GM12878 (cell line): Measurements from ENCODE around the gene BRME1. TPM values are rescaled to one million over a fixed set of nuclear protein-coding genes. Genes with fewer than 3 reads are reported as not detected.

Source experiments
- ATAC-seq: fragments of 200-7000 bp; cut with Tn5 transposase; 3 replicates; pipeline ENCODE4 v1.9.1; 2020; ENCODE audit warnings: mild to moderate bottlenecking, moderate library complexity
- BruUV-seq: library from RNA; stranded (reverse); fragments of 400-500 nt; replicated peaks from 2 replicates; lab custom pipeline; 2021; lab: Mats Ljungman, UMichigan
- CTCF ChIA-PET: fragments of 300-600 bp; sonication (Branson Sonifier 250); formaldehyde crosslinking; extraction: SDS; loops from one replicate; lab custom pipeline; 2021; ENCODE audit warnings: inconsistent platforms; lab: Yijun Ruan, JAX
- POLR2A ChIA-PET: fragments of 350-600 bp; formaldehyde crosslinking; extraction: SDS; loops from one replicate; lab custom pipeline; 2021; ENCODE audit warnings: inconsistent platforms; lab: Charles Lee
- RAD21 ChIA-PET: fragments of 300-600 bp; sonication (Branson Sonifier 250); formaldehyde crosslinking; loops from one replicate; lab custom pipeline; 2023; ENCODE audit warnings: antibody characterized with exemption; ENCODE audit not compliant: unreplicated experiment; lab: Charles Lee
- SMC1A ChIA-PET: fragments of 300-600 bp; sonication (Branson Sonifier 250); formaldehyde crosslinking; loops from one replicate; lab custom pipeline; 2023; ENCODE audit not compliant: unreplicated experiment, uncharacterized antibody; lab: Charles Lee
- DNase-seq: peaks from one replicate; pipeline ENCODE4 v3.0.0-alpha.2; 2011; ENCODE audit warnings: low read depth, low spot score
- FAIRE-seq: peaks from 3 replicates; lab custom pipeline; 2011; peaks lifted over from hg19 to GRCh38; lab: Jason Lieb, UNC
- H2AFZ ChIP-seq: 2 replicates; pipeline ENCODE4 v1.6.0; 2011; ENCODE audit warnings: low read depth, low read length, control low read depth; ENCODE audit not compliant: control insufficient read depth
- H3K27ac ChIP-seq: 2 replicates; pipeline ENCODE4 v1.5.1; 2011; ENCODE audit warnings: control low read depth; ENCODE audit not compliant: control insufficient read depth, insufficient read depth
- H3K27me3 ChIP-seq, 2 experiments: replicated peaks in 1 of 2; 2 replicates each; pipeline versions ENCODE4 v1.6.0 to v1.6.1; 2011; ENCODE audit warnings: low read length in 1 of 2; ENCODE audit not compliant: control insufficient read depth in 2 of 2, insufficient read depth in 2 of 2
- H3K36me3 ChIP-seq, 2 experiments: 2 replicates each; pipeline ENCODE4 v1.5.1; 2011; ENCODE audit warnings: low read length in 1 of 2; ENCODE audit not compliant: control insufficient read depth in 2 of 2, insufficient read depth in 2 of 2
- H3K4me1 ChIP-seq: 2 replicates; pipeline ENCODE4 v1.6.1; 2011; ENCODE audit warnings: mild to moderate bottlenecking, low read length, moderate library complexity, mixed read lengths; ENCODE audit not compliant: control insufficient read depth, insufficient read depth
- H3K4me2 ChIP-seq: 2 replicates; pipeline ENCODE4 v1.6.0; 2011; ENCODE audit warnings: control low read depth; ENCODE audit not compliant: control insufficient read depth, insufficient read depth
- H3K4me3 ChIP-seq: fragments of 200-600 bp; sonication (generic); 2 replicates; pipeline ENCODE4 v1.5.1; 2016
- H3K79me2 ChIP-seq: 2 replicates; pipeline ENCODE4 v1.6.0; 2011; ENCODE audit warnings: low read length; ENCODE audit not compliant: control insufficient read depth, insufficient read depth
- H3K9ac ChIP-seq: 2 replicates; pipeline ENCODE4 v1.8.0; 2011; ENCODE audit warnings: low read length, control low read depth, mixed read lengths; ENCODE audit not compliant: control insufficient read depth, insufficient read depth
- H3K9me3 ChIP-seq: replicated peaks from 3 replicates; pipeline ENCODE4 v1.5.1; 2011; ENCODE audit warnings: mild to moderate bottlenecking, low read length; ENCODE audit not compliant: control insufficient read depth, insufficient read depth
- H4K20me1 ChIP-seq: 2 replicates; pipeline ENCODE4 v1.6.0; 2011; ENCODE audit not compliant: control insufficient read depth, insufficient read depth
- RBBP5 ChIP-seq: fragments of 200-600 bp; sonication (generic); conservative IDR thresholded peaks from 2 replicates; pipeline ENCODE4 v1.6.1; 2016
- ZBED1 ChIP-seq: IDR thresholded peaks from 2 replicates; pipeline ENCODE4 v1.6.1; 2016; ENCODE audit warnings: borderline replicate concordance
- WGBS: methylation state at CpG from one replicate; pipeline ENCODE4 v1.1.6; 2016; ENCODE audit warnings: low lambda C conversion rate; ENCODE audit not compliant: insufficient replicate concordance, insufficient coverage; ENCODE audit errors: missing lambda C conversion rate; 5-methylcytosine and 5-hydroxymethylcytosine counted together
- in situ Hi-C: fragments of 300-500 bp; cut with MboI; formaldehyde crosslinking; loops from 9 replicates; pipeline ENCODE4 v1.14.3; 2018; ENCODE audit warnings: mixed read lengths
- intact Hi-C: fragments of 100-400 bp; cut with micrococcal nuclease; formaldehyde crosslinking; loops from one replicate; pipeline ENCODE4 v1.14.2; 2022; ENCODE audit not compliant: unreplicated experiment
- polyA plus RNA-seq, 11 experiments: library from polyadenylated mRNA; depleted of rRNA in 4 of 11; unstranded in 6 of 11; stranded (reverse) in 5 of 11; fragments of >200 nt; fragmentation: Nextera tagmentation in 4 of 11; fragmentation: Illumina TruSeq in 1 of 11; extraction: Ambion mirVana in 4 of 11; extraction: Trizol in 1 of 11; gene quantifications; 1 replicate in 1 of 11; 2 replicates in 10 of 11; pipeline versions ENCODE4 v1.2.1 to v1.2.3, GENCODE V29; 2011 to 2016; ENCODE audit warnings: inconsistent platforms in 2 of 11, missing spikeins in 2 of 11, low read depth in 1 of 11
- total RNA-seq, 4 experiments: library from RNA; depleted of rRNA in 3 of 4; stranded (reverse); fragments of >200 nt in 3 of 4; fragmentation: Illumina TruSeq in 1 of 4; extraction: Trizol in 1 of 4; gene quantifications; 2 replicates each; pipeline versions ENCODE4 v1.2.1 to v1.2.3, GENCODE V29; 2013 to 2021
- TF ChIP-seq, protein P1 (sequence below): fragments of 450-650 bp; IDR thresholded peaks from 2 replicates; pipeline ENCODE4 v1.6.1; 2017; ENCODE audit warnings: mild to moderate bottlenecking, low read depth, inconsistent platforms; ENCODE audit not compliant: poor library complexity, severe bottlenecking
- TF ChIP-seq, protein P2 (sequence below): IDR thresholded peaks from 2 replicates; pipeline ENCODE4 v1.6.1; 2012; ENCODE audit warnings: low read length, inconsistent platforms

BRME1 gene
- total and polyA plus RNA-seq, 10 of the 15 experiments (the other 5 are each of a cell fraction or from before 2014, with no cell fraction given): 0.07 to 2.2 (median 1.1) TPM; not detected in 1

DNA sequence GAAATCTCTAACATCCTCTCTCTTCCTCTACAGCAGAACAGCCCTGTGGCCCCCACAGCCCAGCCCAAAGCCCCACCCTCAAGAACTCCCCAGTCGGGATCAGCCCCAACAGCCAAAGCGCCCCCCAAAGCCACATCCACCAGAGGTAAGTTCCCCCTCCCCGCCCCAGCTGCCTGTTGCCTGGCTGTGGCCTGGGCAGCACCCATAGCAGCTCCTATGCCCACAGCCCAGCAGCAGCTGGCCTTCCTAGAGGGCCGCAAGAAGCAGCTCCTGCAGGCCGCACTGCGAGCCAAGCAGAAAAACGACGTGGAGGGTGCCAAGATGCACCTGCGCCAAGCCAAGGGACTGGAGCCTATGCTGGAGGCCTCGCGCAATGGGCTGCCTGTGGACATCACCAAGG is 14.6 kb upstream of the BRME1 start (continued):
- TF ChIP-seq, protein P1, sequence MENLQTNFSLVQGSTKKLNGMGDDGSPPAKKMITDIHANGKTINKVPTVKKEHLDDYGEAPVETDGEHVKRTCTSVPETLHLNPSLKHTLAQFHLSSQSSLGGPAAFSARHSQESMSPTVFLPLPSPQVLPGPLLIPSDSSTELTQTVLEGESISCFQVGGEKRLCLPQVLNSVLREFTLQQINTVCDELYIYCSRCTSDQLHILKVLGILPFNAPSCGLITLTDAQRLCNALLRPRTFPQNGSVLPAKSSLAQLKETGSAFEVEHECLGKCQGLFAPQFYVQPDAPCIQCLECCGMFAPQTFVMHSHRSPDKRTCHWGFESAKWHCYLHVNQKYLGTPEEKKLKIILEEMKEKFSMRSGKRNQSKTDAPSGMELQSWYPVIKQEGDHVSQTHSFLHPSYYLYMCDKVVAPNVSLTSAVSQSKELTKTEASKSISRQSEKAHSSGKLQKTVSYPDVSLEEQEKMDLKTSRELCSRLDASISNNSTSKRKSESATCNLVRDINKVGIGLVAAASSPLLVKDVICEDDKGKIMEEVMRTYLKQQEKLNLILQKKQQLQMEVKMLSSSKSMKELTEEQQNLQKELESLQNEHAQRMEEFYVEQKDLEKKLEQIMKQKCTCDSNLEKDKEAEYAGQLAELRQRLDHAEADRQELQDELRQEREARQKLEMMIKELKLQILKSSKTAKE: no peak

DNA sequence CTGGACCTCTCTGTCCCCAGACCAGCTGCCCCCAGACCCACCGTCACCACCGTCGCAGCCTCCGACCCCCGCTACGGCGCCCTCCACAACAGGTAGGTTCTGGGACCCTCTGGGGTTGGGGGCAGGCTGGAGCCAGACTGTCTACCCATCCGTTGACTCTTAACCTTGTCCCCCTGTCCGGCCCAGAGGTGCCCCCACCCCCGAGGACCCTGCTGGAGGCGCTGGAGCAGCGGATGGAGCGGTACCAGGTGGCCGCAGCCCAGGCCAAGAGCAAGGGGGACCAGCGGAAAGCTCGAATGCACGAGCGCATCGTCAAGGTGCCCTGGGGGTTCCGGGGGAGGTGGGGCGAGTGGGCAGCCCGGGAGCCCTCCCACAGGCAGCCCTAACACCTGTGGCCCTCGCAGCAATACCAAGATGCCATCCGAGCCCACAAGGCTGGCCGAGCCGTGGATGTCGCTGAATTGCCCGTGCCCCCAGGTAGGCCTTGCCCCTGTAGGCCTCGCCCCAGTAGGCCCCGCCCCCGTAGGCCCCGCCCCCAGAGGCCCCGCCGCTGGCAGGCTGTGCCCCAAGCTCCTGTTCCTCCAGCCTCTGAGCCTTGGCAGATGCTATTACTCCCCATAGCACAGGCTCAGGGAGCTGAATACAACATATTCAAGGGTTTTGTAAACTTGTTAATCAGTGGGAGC is 13.0 kb upstream of the BRME1 start:
- POLR2A ChIA-PET: no interaction called here
- TF ChIP-seq, protein P2, sequence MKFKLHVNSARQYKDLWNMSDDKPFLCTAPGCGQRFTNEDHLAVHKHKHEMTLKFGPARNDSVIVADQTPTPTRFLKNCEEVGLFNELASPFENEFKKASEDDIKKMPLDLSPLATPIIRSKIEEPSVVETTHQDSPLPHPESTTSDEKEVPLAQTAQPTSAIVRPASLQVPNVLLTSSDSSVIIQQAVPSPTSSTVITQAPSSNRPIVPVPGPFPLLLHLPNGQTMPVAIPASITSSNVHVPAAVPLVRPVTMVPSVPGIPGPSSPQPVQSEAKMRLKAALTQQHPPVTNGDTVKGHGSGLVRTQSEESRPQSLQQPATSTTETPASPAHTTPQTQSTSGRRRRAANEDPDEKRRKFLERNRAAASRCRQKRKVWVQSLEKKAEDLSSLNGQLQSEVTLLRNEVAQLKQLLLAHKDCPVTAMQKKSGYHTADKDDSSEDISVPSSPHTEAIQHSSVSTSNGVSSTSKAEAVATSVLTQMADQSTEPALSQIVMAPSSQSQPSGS: no peak
- TF ChIP-seq ZBED1 (no peak), RBBP5 (no peak)
- TF ChIP-seq, all 136 proteins: peak for 0
- 93% methylated on average over 30 of the region's 34 CpGs for WGBS
- RAD21 ChIA-PET: no interaction called here
- ATAC-seq (no peak), DNase-seq (no peak), FAIRE-seq (no peak)
- no peak overlapping the region for H3K4me3 ChIP-seq
- H4K20me1 ChIP-seq: no peaks in the 10 kb centered on the region
- no peak overlapping the region for H3K27ac ChIP-seq
- BruUV-seq: no TSS peak
- no peaks in the 10 kb centered on the region for H3K79me2 ChIP-seq
- no peak overlapping the region for H3K4me2 ChIP-seq
- H3K27me3 ChIP-seq: no peaks in the 10 kb centered on the region
- H3K36me3 ChIP-seq: peaks cover 6 to 11% of the 10 kb centered on the region in 2 experiments; a peak in 3 of 4 replicates
- H3K4me1 ChIP-seq: no peaks in the 10 kb centered on the region
- H2AFZ ChIP-seq: no peak overlapping the region
- in situ Hi-C loops: no loop called here
- H3K9ac ChIP-seq: no peak overlapping the region
- SMC1A ChIA-PET: no interaction called here
- intact Hi-C loops: no loop called here
- CTCF ChIA-PET: interaction anchor here (0.8 kb wide), 1 partner anchor 140 kb away, joined by 4 read pairs; no protein-coding TSS in a partner anchor
- peaks cover 7% of the 10 kb centered on the region for H3K9me3 ChIP-seq
